A549 (cell line): ENCODE results near the gene CINP. TPM values are rescaled to one million over a fixed set of nuclear protein-coding genes. Genes with fewer than 3 reads are reported as not detected.
A peak's percentile ranks its signal among the peaks of the same experiment; 100 is the strongest.

ENCODE experiments used
- ATAC-seq, 2 experiments: fragments of 200-7000 bp in 1 of 2; fragments of >200 bp in 1 of 2; cut with Nextera tagmentation in 1 of 2; cut with Tn5 transposase in 1 of 2; 3 replicates each; pipeline versions ENCODE4 v1.8.0 to v1.9.1; 2018 to 2020; ENCODE audit warnings: mild to moderate bottlenecking in 1 of 2, moderate library complexity in 1 of 2
- CTCF ChIA-PET: fragments of 300-600 bp; sonication (Branson Sonifier 250); formaldehyde crosslinking; extraction: SDS; loops from one replicate; lab custom pipeline; 2021; ENCODE audit warnings: antibody characterized with exemption, inconsistent platforms; lab: Yijun Ruan, JAX
- POLR2A ChIA-PET: fragments of 350-600 bp; formaldehyde crosslinking; extraction: SDS; loops from one replicate; lab custom pipeline; 2021; ENCODE audit warnings: antibody characterized with exemption, inconsistent platforms; lab: Yijun Ruan, JAX
- DNase-seq, 2 experiments: peaks; one replicate each; pipeline versions ENCODE4 v3.0.0 to v3.0.0-alpha.2; 2011 to 2016; ENCODE audit warnings: low read depth in 1 of 2, low spot score in 1 of 2
- FAIRE-seq: peaks from 2 replicates; lab custom pipeline; 2011; peaks lifted over from hg19 to GRCh38; lab: Jason Lieb, UNC
- H3K27ac ChIP-seq, 2 experiments: fragments of >200 bp; sonication (Bioruptor Twin); formaldehyde crosslinking; 3 replicates each; pipeline ENCODE4 v1.5.1; 2016 to 2017
- H3K4me1 ChIP-seq: fragments of >200 bp; sonication (Bioruptor Twin); formaldehyde crosslinking; 3 replicates; pipeline ENCODE4 v1.6.1; 2016
- H3K4me2 ChIP-seq: fragments of >200 bp; sonication (Bioruptor Twin); formaldehyde crosslinking; 3 replicates; pipeline ENCODE4 v1.6.1; 2016
- H3K4me3 ChIP-seq: fragments of >200 bp; sonication (Bioruptor Twin); formaldehyde crosslinking; 3 replicates; pipeline ENCODE4 v1.5.1; 2016
- H3K9me3 ChIP-seq: fragments of >200 bp; sonication (Bioruptor Twin); formaldehyde crosslinking; 3 replicates; pipeline ENCODE4 v1.6.1; 2016
- CEBPB ChIP-seq, 2 experiments: fragments of >200 bp in 1 of 2; sonication (Bioruptor Twin) in 1 of 2; formaldehyde crosslinking in 1 of 2; IDR thresholded peaks; 2 replicates each; pipeline ENCODE4 v1.6.1; 2012 to 2016
- CHD2 ChIP-seq: fragments of 150-350 bp; IDR thresholded peaks from 2 replicates; pipeline ENCODE4 v1.6.1; 2014; ENCODE audit warnings: low read length; ENCODE audit not compliant: partially characterized antibody
- EHF ChIP-seq: fragments of 250-450 bp; sonication (Bioruptor Pico); IDR thresholded peaks from 2 replicates; pipeline ENCODE4 v1.5.0; 2020; ENCODE audit warnings: mild to moderate bottlenecking
- FOSL2 ChIP-seq, 2 experiments: fragments of 450-650 bp in 1 of 2; fragments of >200 bp in 1 of 2; sonication (Bioruptor Twin) in 1 of 2; formaldehyde crosslinking; IDR thresholded peaks; 2 replicates each; pipeline versions ENCODE4 v1.5.0 to v1.6.1; 2016 to 2020; ENCODE audit warnings: mild to moderate bottlenecking in 1 of 2, moderate library complexity in 1 of 2
- FOXS1 ChIP-seq: fragments of 250-450 bp; sonication (Bioruptor Pico); IDR thresholded peaks from 2 replicates; pipeline ENCODE4 v1.5.0; 2020; ENCODE audit warnings: mild to moderate bottlenecking, moderate library complexity
- HDAC2 ChIP-seq: fragments of 200-600 bp; sonication (generic); IDR thresholded peaks from 2 replicates; pipeline ENCODE4 v1.6.1; 2016
- HOXB13 ChIP-seq: fragments of 250-450 bp; sonication (Bioruptor Pico); IDR thresholded peaks from 2 replicates; pipeline ENCODE4 v1.5.0; 2020; ENCODE audit warnings: low read depth, mild to moderate bottlenecking, moderate library complexity
- HOXB5 ChIP-seq: fragments of 250-450 bp; sonication (Bioruptor Pico); IDR thresholded peaks from 2 replicates; pipeline ENCODE4 v1.5.0; 2020; ENCODE audit warnings: mild to moderate bottlenecking, moderate library complexity
- JUN ChIP-seq, 2 experiments: fragments of >200 bp; sonication (Bioruptor Twin); formaldehyde crosslinking; IDR thresholded peaks; 2 replicates in 1 of 2; 3 replicates in 1 of 2; pipeline ENCODE4 v1.6.1; 2016 to 2017
- JUNB ChIP-seq: fragments of >200 bp; sonication (Bioruptor Twin); formaldehyde crosslinking; IDR thresholded peaks from 2 replicates; pipeline ENCODE4 v1.6.1; 2016
- KDM1A ChIP-seq: fragments of 200-600 bp; sonication (generic); IDR thresholded peaks from 2 replicates; pipeline ENCODE4 v1.6.1; 2016; ENCODE audit warnings: low read depth, mild to moderate bottlenecking
- KDM5A ChIP-seq: fragments of 200-600 bp; sonication (generic); IDR thresholded peaks from 2 replicates; pipeline ENCODE4 v1.6.1; 2016; ENCODE audit warnings: antibody characterized with exemption, mild to moderate bottlenecking
- MAFK ChIP-seq: fragments of 450-650 bp; IDR thresholded peaks from 2 replicates; pipeline ENCODE4 v1.6.1; 2014; ENCODE audit not compliant: partially characterized antibody
- PHF8 ChIP-seq: fragments of 200-600 bp; sonication (generic); IDR thresholded peaks from 2 replicates; pipeline ENCODE4 v1.6.1; 2016; ENCODE audit warnings: low read depth, mild to moderate bottlenecking, antibody characterized with exemption, moderate library complexity, borderline replicate concordance
- POLR2AphosphoS2 ChIP-seq: conservative IDR thresholded peaks from 2 replicates; pipeline ENCODE4 v1.6.1; 2012; ENCODE audit warnings: low read length, improper control_type of control experiment, inconsistent platforms
- REST ChIP-seq: fragments of 200-600 bp; sonication (generic); IDR thresholded peaks from 2 replicates; pipeline ENCODE4 v1.6.1; 2016; ENCODE audit warnings: antibody characterized with exemption, mild to moderate bottlenecking, moderate library complexity
- RNF2 ChIP-seq: fragments of 200-600 bp; sonication (generic); IDR thresholded peaks from 2 replicates; pipeline ENCODE4 v1.6.1; 2016; ENCODE audit warnings: low read depth, mild to moderate bottlenecking, antibody characterized with exemption, moderate library complexity, borderline replicate concordance
- SMC3 ChIP-seq: fragments of >200 bp; sonication (Bioruptor Twin); formaldehyde crosslinking; IDR thresholded peaks from 3 replicates; pipeline ENCODE4 v1.6.1; 2018; ENCODE audit warnings: inconsistent platforms
- TFCP2L1 ChIP-seq: fragments of 250-450 bp; sonication (Bioruptor Pico); IDR thresholded peaks from 2 replicates; pipeline ENCODE4 v1.5.0; 2021; ENCODE audit warnings: mild to moderate bottlenecking
- ZSCAN20 ChIP-seq: fragments of 250-450 bp; sonication (Bioruptor Pico); IDR thresholded peaks from 2 replicates; pipeline ENCODE4 v1.8.0; 2022; ENCODE audit warnings: mild to moderate bottlenecking, moderate library complexity
- WGBS: methylation state at CpG from one replicate; pipeline ENCODE4 v1.1.6; 2017; ENCODE audit errors: missing lambda C conversion rate; 5-methylcytosine and 5-hydroxymethylcytosine counted together
- polyA plus RNA-seq, 4 experiments: library from polyadenylated mRNA; depleted of rRNA in 3 of 4; stranded (reverse); fragments of >200 nt; fragmentation: RNase III in 1 of 4; extraction: RNeasy Plus Mini Kit Qiagen cat#74134 plus additional on column Dnase treatment in 1 of 4; gene quantifications; 2 replicates in 3 of 4; 3 replicates in 1 of 4; pipeline ENCODE4 v1.2.3, GENCODE V29; 2011 to 2017

Gene CINP
- polyA plus RNA-seq, 2 of the 4 experiments (the other 2 are of a cell fraction): 59.9 to 74.6 TPM

GRCh38 chr14:102363182-102363943, 673 bp upstream of the CINP start:
- Histone ChIP-seq H3K4me3 (peak overlapping the region; percentile 87), H3K4me1 (peaks cover 14% of the 10 kb centered on the region; the same call in 2 of the 3 replicates), H3K9me3 (no peaks in the 10 kb centered on the region), H3K27ac (peak overlapping the region; percentile 88 to 97), H3K4me2 (peak overlapping the region; percentile 89)
- no peak for TF ChIP-seq CHD2
- no peak; the same call in 1 of the 2 replicates for TF ChIP-seq HOXB5 (CRISPR knock-in tag)
- TF ChIP-seq FOSL2 (IDR thresholded peaks at IDR 0.05): no peak
- TF ChIP-seq FOSL2 (CRISPR knock-in tag; IDR thresholded peaks at IDR 0.05): no peak
- TF ChIP-seq TFCP2L1 (CRISPR knock-in tag): no peak
- TF ChIP-seq PHF8: peak; percentile 79
- TF ChIP-seq REST: no peak
- no peak for TF ChIP-seq RNF2
- no peak for TF ChIP-seq JUNB
- no peak for TF ChIP-seq EHF (CRISPR knock-in tag)
- TF ChIP-seq CEBPB (IDR thresholded peaks at IDR 0.05): no peak
- 0 out of 5 replicates have a peak, but pooled peaks of 1 of the 2 experiments have one; percentile 15 for TF ChIP-seq JUN (IDR thresholded peaks at IDR 0.05)
- TF ChIP-seq MAFK: no peak
- no peak for TF ChIP-seq SMC3
- no peak for TF ChIP-seq KDM5A
- DNase-seq (peak; percentile 16 to 23), ATAC-seq (peak; percentile 53 to 69), FAIRE-seq (no peak)
- CTCF ChIA-PET: no interaction called here
- WGBS: 19% methylated on average over 13 of the region's 53 CpGs
- POLR2A ChIA-PET: interaction anchor here (0.7 to 1.3 kb wide), 5 partner anchors 9 to 46 kb away, joined by 3 to 4 read pairs (median 3); no protein-coding TSS in a partner anchor

- peak overlapping the region; percentile 88 to 97 for H3K27ac ChIP-seq
- ChIA-PET CTCF (interaction anchor here (1.5 to 1.6 kb wide), 3 partner anchors 13 to 45 kb away, joined by 3 to 4 read pairs (median 4); no protein-coding TSS in a partner anchor), POLR2A (interaction anchor here (0.6 to 1.3 kb wide), 7 partner anchors 8 to 45 kb away, joined by 3 to 4 read pairs (median 3); no protein-coding TSS in a partner anchor)
- H3K4me2 ChIP-seq: peak overlapping the region; percentile 86
- 0 out of 2 replicates have a peak, but pooled peaks have one; percentile 48 for TF ChIP-seq HDAC2
- no peak for TF ChIP-seq FOXS1 (CRISPR knock-in tag)
- peak; percentile 88 for TF ChIP-seq KDM1A
- TF ChIP-seq POLR2AphosphoS2: no peak
- no peak for TF ChIP-seq JUN (IDR thresholded peaks at IDR 0.05)
- TF ChIP-seq ZSCAN20 (CRISPR knock-in tag): no peak
- no peak for TF ChIP-seq HOXB13
- DNase-seq (peak in 1 of 2 experiments; percentile 22), ATAC-seq (peak; percentile 10 to 12; a peak in 3 of 6 replicates), FAIRE-seq (no peak)
- WGBS: 1% methylated on average over 4 of the region's 4 CpGs
- H3K4me3 ChIP-seq: peak overlapping the region; percentile 87
- peaks cover 14% of the 10 kb centered on the region; the same call in 2 of the 3 replicates for H3K4me1 ChIP-seq
- no peaks in the 10 kb centered on the region for H3K9me3 ChIP-seq
Observed at GRCh38 chr14:102362084-102362483, 606 bp downstream of the CINP start.
